Inferior parietal cortex (tissue), 1 donor: Measurements from ENCODE around the gene BCAT1.
A peak's percentile ranks its signal among the peaks of the same experiment; 100 is the strongest.
"Not testable (repeated sequence)": the region's sequence is repeated elsewhere in the genome, so short reads cannot be mapped to it uniquely, and the experiment has no call there.

Experiments
- DNase-seq: peaks from one replicate; pipeline ENCODE4 v3.0.0-alpha.2; 2016; ENCODE audit errors: extremely low spot score

Gene BCAT1

DNA sequence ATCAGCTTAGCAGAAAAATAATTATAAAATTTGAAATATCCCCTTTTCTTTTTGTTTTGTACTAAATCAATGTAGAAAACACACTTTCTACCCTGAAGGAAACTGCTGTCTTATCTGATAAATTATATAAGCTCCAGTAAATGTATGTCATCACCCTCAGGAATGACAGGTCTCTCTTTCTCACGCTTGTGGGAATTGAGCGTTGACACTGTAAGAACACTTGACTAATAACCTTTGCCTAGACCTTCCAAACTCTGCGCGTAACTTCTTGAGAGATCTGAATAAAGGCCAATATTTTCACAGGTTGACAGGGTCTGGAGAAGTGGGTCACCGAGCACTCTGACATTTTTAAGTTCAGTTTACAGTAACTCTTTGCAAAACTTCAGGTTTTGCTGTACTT is 138.5 kb downstream of the BCAT1 start:
- DNase-seq = no peak

DNA sequence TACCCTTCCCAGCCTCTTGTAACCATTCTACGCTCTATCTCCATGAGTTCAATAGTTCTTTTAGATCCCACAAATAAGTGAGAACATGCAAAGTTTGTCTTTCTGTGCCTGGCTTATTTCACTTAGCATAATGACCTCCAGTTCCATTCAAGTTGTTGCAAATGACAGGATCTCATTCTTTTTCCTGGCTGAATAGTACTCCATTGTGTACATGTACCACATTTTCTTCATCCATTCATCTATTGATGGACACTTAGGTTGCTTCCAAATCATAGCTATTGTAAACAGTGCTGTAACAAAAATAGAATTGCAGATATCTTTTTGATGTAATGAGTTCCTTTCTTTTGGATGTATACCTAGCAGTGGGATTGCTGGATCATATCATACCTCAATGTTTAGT is 139.6 kb downstream of the BCAT1 start:
- DNase-seq = not testable (repeated sequence)

DNA sequence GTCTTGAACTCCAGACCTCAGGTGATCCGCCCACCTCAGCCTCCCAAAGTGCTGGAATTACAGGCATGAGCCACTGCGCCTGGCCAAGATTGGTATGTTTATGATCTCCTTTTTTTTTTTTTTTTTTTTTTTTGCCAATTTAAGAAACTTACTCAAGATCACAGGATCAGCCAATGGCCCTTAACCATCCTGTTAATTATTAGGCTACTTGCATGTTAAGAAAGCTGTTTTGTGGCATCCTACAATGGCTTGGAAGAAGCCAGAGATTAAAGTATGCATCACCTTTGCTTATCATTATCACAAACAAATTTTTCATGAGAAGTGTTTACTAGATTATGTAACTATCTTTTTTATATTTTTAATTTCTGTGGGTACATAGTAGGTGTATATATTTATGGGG is 140.2 kb downstream of the BCAT1 start:
- DNase-seq = no peak

DNA sequence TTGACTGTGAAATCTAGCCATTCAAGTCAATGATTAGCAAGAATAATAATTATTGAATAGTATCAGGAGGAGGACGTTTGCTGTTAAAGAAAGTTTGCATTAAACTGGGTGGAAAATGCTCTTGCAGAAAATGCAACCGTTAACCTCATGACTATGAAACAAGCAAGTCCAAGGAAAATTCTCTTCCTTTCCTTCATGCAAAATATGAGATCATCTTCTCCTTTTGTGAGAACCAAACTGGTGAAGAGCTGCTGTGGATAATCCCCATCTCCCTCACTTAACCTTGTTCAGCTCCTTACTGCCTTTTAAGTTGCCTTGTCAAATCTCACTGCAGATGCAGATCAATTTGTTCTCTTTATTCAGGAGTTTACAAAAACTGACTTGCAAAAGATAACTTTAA is 142.5 kb downstream of the BCAT1 start:
- no peak for DNase-seq

DNA sequence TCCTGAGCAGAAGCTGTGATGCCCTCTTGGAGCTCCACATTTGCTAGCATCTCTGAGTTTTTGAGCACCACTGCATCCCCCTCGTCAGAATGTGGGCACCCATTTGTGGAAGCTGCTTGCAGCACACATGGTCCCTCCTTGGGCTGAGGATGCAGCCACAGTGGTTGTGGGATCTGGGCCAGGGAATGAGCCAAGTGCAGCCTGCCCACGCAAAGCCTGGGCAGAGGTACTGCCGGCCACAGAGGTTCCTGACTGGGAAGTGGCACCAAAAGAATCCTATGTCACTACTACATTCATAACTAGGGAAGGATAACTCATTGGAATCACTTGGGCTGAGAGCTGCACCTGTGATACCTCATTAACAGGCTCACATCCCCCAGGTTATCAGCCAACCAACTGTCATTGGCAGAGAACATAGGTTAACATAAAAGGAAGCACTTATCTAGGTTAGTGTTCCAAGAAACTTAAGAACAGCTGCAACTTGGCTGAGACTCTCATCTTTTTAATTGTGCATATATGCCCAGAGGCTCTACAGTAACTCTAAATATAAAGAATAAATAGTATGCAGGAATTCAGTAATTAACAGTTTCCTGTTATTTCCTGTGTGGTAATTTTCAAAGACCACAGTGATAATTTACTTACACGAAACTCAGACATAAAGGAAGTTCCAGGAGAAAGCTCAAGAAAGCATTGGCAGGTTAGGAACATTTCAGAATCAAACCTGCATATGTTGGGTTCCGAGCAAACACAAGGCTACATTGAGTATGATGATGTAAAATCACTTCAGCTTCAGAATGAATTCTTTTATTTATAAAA is 145.3 kb downstream of the BCAT1 start:
- DNase-seq = no peak

DNA sequence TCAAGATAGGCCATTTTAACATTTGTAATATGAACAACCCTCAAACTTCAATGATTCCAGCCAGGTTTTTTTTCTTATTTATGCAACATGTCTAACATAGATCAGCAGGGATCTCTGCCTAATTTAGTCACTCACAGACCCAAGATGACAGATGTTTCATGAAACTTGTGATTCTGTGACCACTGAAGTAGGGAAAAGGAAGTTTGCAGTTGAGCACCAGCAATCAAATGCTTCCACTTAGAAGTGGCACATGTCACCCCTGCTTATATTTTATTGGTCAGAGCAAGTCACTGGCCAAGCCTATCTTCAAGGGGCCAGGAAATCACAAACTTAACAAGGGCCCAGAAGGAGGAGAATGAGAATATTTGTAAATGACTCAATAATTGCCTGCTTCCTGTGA is 150.6 kb downstream of the BCAT1 start:
- DNase-seq = no peak

DNA sequence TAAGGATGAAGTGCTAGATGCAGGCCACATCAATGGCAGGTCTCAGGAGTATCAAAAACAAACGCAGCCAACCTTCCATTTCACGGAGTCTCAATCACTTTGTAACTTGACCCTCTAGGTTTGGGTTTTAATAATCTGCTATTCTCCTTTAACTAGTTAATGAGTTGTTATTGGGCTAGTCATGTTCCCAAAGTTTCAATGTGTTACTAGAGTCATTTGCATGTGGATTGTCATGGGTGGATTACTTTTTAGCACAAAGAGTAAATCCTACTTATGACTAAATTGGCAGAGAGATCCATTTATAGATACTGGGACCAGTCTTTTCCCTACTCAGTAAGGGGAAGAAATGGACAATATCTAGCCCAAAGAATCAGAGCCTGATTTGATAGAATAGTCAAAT is 151.0 kb downstream of the BCAT1 start:
- DNase-seq = no peak

DNA sequence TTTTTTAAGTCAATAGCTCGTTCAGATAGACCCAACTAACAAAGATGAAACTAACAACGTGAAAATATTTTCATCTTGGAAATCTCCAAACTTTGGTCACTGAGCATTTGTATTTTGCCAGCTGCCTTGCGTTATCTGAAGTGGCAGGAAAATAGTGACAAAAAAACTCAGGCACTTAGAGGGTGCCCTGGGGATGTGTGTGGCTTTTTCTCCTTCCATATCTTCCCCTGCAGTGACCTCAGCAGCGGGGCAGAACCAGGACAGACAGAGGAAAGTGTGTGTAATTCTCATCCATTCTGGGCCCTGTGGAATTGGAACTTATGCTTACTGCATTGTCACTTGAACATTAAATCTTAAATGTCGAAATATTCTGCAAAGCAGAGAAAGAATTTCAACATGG is 152.0 kb downstream of the BCAT1 start:
- DNase-seq = no peak

DNA sequence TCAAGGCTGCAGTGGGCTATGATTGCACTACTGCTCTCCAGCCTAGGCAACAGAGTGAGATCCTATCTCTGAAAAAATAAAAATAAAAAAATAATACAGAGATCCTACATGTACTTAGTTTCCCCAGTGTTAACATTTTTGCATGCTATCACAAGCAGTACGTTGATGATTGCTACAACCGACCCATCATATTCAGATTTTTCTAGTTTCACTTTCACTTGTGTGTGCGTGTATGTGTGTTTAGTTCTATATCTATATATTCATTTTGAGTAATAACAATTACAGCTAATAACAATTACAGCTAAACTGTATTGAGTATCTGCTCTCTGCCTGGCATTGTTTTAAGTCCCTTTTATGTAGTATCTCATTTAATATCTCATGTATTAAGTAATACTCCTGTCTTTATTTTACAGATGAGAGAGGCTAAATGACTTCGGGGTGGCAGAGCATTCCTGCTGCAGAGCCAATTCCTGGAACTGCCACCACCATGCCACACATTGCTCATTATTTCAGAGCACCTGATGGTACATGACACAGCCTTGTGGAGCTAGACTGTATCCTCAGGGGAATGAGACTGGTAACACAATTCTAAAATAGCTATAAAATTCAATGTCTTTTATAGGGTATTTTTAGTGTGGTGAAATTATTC is 153.1 kb downstream of the BCAT1 start:
- DNase-seq = no peak

DNA sequence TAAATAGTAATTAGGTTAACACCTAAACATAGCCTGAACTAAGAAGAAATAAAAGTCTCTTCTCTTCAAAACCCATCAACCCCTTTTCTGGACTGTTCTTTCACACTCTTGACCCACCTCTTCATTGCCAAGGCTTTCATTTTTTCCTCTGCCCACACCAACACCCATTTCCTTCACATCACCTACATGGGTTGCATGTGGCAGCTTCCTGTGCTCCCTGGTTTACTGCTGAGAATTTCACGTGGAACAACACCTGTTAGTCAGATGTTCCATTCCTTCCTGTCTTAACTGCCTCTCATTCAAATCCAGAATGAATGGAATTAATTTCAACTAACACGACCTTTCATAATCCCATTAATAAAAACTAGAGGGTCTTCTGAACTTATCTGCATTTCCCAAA is 157.3 kb downstream of the BCAT1 start:
- DNase-seq = no peak

DNA sequence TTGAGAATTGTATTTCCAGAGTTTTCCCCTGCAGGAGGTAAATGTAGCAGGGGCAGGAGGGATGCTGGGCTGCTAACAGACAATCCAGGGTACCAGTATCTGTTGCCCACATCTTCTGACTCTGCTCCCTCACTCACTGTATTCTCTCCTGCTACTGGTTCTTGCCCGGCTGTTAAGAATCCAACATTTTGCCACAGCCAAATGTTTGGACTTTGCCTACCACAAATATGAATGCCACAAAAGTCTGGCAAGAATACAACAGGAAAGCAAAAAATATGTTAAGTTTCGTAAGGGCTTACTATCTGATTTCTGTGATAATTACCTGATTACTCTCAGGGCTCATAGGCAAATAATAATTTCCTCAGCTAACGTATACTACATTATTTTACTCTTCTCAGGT is 160.0 kb downstream of the BCAT1 start:
- no peak for DNase-seq

DNA sequence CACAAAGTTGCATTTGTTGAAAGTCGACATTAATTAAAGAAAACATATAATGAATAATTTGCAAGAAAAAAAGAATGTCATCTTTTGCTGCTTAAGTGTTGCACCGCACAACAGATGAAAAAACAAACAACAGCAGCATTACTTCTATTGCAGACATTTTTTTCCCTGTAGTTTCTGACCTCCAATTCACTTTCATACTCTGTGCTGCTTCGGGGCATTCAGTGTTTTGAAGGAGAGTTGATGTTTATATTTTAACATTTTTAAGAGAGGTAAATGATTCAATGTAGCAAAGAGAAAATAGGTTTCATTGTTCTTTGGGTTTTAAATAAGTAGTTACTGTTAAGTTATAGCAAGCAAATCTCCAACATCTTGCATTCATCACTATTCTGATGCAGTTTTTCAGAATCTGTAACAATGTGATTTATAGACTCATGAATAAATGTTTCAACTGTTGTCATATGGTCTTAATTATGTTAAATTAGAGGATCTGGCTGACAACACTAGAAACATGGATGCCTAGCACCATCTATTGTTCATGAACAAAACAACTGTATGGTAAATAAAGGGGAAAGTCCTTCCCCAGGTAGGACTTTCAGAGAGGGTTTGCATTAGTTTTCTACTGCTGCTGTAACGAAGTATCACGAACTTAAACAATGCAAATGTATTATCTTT is 168.1 kb downstream of the BCAT1 start:
- DNase-seq = no peak

DNA sequence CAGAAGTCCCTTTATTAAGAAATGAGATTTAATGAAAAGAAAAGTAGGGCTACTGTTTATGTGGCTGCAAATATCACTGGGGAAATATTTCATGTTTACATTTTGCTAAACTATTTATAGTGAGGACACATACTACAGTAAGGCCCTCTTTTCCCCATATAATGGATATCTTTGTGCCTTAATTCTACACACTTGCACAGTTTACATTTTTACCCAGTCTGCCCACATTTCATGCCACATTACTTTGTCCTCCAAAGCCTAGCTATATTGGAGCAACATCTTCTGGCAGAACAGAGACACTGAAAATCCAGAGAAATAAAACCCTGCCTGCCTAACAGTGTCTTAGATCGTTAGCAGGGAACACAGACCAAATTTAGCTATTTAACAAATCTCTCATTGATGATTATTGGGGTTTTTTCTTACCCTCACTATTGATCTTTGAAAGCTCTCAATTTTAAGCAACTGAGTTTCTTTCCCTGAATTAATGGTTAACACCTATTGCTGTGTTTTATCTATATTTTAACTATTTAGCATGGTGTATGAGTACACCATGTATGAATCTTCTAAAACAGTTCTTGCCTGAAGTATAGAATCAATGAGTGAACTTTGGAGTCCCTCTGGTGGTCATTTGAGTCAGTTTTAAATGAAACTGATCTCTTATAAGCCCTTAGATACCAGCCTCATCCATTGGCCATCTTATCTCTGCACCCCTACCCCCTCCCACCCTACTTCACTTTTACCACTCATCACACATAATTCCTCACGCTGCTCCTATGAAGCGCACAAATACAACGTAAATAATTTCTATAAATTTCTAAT is 170.2 kb downstream of the BCAT1 start:
- DNase-seq = peak; percentile 69

DNA sequence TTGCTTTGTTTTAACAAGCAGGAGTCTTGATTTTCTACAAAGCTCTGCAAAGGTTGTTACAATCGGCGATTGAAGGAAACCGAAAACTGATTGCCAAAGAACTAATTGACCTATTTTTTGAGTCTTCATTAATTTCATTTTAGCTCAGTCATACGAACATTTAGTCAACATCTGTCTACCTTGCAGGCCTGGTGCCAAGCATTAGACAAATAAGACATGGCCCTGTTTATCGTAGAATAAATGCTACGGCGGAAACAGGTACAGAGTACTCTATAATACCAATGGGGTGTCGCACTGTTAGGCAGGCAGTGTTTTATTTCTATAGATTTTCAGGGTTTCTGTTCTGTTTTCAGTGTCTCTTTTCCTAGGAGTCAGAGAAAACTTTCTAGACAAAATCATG is 171.5 kb downstream of the BCAT1 start:
- no peak for DNase-seq

DNA sequence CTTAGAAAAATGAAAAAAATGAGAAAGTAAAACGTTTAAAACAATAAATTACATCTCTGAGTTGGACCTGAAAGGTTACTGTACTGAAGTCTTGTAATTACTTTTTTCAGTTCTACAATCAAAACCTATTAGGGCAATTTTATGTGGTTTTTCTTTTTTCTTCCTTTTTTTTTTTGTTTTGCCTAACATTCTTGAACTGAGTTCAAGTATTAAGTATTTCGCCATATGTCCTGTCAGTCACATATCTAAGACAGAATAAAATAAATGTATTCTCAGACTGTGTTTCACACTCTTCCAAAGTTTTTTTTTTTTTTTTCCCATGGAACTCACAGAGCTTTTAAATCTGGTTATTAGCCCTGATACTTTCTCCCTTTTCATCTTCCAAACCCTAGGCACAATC is 172.0 kb downstream of the BCAT1 start:
- DNase-seq = no peak

DNA sequence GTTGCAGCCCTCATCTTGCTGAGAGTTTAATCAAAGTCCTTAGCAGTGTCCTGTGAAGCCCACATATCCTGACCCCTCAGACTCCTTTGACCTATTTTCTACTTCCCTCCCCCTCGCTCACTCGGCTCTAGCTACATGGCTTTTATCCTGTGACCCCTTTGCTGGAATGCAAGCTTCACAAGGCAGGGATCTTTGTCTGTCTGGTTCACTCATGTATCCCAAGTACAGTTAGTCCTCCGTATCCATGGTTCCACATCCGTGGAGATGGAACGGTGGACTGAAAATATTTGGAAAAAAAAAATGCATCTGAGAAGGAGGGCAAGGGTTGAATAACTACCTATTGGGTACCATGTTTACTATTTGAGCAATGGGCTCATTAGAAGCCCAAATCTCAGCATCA is 173.8 kb downstream of the BCAT1 start:
- DNase-seq = no peak

DNA sequence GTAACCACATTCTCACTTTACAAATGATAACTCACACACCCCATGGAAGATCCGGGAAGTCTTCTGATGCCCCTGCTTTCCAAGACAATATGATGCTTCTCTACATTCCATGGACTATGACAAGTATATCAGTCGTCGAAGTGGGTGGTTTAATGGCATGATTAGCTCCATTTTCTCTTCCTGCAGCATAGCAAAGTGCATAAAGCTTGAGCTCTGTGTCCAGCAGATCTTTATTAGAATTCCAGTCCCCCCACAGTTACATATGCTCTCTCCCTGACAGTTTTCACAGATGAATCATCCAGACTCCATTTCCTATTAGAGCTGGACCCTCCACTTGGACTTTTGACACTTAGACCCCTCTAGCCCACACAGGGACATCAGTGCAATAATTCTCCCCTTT is 174.9 kb downstream of the BCAT1 start:
- DNase-seq = no peak

DNA sequence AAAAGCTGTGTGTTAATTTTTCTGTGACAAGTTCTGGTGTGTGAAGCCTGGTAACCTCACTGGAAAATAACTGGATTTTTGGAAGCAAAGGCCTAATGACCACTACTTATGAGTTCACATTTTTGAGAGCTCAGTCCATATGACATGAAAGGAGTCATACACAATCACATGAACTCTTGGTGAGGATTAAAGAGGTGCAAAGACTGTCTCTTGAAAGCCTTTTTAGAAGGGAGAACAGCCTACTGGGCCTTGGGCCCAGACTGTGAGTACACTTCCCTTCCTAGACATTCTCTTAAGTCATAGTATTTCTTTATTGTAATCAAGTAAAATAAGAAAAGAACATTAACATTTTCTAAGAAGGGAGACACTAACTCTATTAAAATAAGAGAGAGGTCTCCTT is 176.1 kb downstream of the BCAT1 start:
- no peak for DNase-seq

DNA sequence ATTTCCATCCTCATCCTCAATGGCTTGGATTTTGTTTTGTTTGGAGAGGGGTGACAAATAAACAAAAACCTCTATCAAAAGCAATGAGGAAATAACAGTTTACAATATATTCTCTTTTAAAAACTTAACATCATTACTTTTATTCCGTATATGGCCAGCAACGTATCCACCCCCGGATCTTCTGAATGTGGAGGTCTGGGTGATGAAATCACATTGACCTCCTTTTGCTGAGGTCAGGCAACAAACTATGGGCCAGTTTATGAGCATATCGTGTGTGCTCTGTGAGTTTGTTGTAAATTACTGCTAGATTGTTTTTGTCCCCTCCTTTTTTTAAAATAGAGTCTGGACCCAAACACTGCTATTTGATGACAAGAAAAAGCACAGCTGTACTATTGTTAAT is 178.1 kb downstream of the BCAT1 start:
- no peak for DNase-seq

DNA sequence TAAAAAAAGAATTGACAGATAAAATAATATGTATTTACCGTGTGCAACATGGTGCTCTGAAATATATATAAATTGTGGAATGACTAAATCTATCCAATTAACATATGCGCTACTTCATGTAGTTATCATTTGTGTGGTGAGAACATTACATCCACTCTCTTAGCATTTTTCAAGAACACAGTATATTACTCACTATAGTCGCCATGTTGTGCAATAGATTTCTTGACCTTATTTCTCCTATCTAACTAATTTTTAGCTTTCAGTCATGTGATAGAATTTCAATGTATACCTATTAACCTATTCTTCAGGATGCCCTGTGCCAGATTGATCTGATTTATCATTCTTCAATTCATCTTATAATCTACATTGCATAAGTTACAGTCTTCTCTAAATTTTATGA is 178.6 kb downstream of the BCAT1 start:
- no peak for DNase-seq

DNA sequence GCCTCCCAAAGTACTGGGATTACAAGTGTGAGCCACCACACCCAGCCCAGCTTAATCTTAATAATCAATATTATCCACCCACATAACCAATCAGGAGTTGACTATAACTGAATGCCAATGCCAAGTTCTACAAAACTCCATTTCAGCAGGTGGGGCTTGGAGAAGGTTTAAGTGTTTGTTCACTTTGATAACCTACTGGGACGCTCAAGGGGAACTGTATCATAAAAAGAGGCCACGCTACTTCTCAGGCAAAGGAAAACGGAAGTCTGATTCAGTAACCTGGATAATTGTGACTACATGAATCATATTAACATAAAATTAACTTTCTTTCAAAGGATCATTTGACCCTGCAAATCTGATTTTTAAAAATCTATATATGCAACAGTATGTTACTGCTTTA is 179.2 kb downstream of the BCAT1 start:
- no peak for DNase-seq

DNA sequence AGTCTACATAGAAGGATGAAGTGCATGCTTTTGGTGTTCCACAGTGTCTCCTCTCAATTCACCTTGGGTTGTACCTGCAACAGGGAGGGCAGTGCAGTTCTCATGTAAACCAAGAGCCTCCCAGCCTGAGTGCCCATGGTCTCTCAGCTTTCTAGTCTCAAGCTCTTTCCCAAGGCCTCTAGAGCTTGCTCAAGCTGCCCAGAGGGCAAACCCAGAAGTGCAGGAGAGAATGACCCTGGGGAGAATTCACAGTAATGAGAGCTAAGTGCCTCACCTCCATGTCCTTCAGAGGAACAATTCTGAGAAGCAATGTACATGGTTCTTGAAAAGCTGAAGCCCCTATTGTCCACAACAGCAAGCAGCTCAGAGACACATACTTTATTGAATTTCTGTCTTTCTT is 180.5 kb downstream of the BCAT1 start:
- DNase-seq = no peak
